IPS DF 19.7 (cell line): ENCODE measurements around the gene IGLON5.

ENCODE experiments used
- DNase-seq: peaks from one replicate; pipeline ENCODE4 v3.0.0-alpha.2; 2013; ENCODE audit warnings: low read depth, low spot score

Gene IGLON5

DNA sequence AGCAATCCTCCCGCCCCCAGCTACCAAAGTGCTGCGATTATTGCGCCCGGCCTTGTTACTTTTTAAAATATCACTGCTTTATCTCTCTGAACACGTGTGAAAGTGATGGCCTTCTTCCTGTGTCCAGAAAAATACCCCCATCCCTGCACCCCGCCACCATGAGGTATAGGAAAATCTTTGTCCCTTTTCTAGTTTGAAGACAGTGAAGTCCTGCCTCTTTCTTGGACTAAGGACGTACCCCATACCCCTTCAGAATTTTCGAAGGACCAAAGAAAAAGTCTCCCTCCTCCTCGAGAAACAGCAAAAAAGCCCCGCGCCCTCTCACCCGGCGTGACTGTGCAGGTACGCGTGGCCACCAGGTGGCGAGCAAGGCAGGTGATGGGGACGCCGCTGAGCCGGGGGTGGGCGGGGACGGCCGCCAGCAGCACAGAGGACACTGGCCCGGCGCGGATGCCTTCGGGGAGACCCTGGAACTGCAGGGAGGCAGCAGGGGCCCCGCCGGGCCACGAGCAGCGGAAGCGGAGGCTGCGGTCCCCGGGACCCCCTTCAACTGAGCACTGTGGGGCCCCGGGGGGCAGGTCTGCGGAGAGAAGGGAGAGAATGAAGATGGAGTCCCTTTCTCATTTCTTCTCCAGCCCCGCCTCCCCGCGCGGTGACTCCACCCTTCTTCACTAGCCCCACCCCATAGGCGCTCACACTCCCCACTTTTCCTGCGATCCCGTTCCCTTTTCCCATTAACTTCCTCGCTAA lies 27.3 kb downstream of the IGLON5 start:
- DNase-seq: no peak

DNA sequence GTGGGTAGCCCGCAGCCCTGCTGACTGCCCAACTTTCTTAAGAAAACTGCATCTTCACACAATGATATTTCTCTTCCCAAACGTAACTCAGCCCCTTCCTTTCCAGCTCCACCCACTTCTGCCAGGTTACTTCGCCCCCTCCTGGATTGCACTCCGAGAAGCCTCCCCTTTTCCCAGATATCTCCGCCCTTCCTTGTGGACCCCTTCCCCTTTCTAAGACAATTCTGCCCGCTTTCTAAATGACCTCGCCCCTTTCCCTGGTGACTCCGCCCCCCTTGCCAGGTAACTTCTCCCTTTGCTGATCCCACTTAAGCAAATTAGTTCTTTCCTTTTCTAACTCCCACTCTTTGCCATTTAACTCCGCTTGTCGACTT lies 27.9 kb downstream of the IGLON5 start:
- no peak for DNase-seq

DNA sequence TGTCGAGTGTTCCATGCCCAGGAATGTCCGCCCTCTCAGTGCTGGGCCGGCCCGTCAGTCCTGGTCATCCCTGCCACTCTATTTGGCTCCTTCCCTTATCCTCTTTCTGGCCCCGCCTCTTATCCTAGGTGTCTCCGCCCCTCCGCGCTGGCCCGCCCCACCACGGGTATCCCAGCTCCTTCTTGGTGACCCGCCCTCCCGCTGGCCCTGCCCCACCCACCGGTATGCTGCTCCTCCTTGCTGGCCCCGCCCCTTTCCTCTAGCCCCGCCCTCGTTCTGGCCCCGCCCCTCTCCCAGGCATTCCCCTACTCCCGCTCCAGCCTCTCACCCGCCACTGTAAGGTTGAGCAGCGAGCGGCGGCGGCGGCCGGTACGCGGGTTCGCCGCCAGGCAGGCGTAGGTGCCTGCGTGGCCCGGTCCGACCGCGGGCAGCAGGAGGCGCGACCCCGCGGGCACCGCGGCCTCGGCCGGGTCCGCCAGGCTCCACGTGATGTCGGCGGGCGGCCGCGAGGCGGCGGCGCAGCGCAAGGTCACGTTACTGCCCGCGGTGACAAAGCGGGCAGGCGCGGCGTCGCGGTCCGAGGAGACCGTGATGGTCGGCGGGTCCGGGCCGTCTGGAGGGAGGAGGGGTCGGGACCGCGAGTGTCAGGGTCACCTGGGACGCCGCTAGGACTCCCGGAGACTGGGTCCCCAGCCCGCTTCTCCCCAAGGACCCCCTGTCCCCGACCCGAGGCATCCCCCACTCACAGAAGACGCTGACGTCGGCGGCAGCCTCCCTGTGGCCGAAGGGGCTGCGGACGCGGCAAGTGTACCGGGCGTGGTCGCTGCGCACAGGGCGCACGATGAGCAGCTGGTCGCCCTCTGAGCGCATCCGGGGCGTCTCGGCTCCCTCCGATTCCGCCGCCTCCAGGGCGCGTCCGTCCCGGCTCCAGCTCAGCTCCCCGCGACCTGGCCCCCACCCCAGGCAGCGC lies 28.5 kb downstream of the IGLON5 start:
- no peak for DNase-seq

DNA sequence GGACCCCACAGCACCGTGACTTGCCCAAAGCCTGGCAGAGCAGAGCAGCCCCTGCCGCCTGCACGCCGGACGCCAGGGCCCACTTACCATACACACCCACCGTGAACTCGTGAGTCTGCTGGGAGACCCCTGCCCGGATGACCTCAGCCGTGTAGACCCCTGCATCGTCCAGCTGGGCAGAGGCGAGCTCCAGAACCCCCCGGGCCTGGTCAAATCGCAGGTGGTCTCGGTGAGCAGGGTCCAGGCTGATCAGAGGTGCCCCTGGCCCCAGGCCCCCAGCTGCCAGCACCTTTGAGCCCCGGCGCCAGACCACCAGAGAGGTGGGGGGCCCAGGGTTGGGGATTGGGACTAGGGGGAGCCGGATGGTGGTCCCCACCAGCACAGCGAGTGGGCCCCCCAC lies 29.6 kb downstream of the IGLON5 start:
- no peak for DNase-seq

DNA sequence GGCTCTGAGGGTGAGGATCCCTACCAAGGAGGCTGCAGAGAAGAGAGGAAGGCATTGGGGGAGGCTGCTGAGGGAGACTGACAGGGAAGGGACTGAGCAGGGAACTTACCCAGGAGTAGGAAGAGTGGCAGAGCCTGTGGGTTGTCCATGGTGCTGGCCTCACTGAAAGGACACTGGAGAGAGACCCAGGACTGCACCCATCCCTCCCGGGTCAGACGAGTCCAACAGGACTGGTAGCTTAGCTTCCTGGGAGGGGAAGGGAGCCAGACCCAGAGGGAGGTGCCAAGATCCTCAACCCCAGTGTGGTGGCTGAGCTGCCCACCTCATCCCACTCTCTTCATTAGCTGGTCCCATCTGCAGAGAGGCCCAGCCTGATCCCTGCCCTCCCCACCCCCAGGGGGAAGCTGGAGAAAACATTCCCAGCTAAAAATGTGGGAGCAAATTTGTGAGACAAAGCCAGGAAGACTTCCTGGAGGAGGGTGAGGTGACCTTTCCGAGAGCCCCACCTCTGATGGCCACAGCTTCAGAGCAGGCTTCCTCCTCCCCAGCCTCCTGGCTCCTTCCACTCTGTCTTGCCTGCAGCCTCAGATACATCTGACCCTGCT lies 30.6 kb downstream of the IGLON5 start, which contains the start of gene VSIG10L:
TSS of gene VSIG10L (minus strand) at position 164 of the 605 bp plus-strand sequence. CDS start at position 149, 15 bp downstream.
- no peak for DNase-seq

DNA sequence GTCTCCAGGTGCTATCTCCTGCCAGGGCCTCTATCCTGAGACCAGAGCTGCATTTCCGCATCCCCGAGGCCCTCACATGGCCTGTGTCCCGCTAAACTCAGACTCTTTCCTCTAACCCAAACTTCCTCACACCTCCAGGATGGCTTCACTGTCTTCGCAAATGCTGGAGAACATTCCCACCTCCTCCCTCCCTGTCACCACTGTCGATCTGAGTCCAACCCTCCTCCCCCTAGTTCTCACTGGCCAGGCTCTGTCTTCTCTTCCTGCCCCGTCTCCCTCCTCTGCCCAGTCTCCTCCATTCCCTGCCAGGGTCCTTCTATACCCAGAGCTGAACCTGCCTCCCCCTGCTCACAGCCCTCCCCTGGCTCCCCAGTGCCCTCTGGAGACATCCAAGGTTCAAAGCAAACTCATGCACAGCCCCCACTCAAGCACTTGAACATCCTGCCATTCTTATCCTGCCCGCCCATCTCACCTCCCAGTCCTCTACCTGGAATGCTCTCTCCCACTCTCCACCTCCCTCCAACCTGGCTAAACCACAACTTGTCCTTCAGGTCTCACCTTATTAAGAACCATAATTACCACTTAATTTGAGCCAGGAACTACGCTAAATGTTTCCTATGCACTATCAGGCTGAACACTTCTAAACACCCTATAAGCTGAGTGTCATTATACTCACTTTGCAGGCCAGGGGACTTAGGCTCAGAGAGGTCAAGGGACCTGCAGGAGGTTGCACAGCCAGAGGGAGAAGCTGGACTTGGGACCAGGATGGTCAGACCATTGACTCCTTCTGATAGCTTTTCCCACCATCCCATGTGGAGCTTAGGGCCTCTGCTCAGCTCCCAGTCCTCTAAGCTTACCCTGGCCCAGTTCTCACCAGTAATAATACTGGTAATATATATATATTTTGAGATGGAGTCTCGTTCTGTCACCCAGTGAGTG lies 31.5 kb downstream of the IGLON5 start:
- no peak for DNase-seq

DNA sequence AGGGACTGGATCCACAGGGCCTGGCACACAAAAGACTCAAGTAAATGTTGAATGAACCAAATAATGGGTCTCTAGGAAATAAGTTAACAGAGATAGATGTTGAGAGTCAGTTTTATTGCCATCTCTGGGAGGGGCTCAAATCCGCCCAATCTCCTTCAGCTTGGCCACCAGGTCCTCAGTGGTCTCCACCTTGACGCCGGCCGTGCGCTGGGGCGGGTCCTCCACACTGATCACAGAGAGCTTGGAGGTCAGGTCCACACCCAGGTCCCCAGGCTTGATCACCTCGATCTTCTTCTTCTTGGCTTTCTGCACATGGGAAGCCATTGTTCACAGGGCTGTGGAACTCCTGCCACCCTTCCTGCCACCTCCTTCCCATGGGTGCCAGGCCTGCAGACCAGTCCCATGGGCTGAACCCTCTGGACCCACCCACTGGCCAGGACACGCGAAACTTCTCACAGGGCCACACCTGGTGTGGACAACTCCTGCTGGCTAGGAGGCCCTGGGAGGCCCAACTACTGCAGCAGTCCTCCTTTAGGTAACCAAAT lies 33.7 kb downstream of the IGLON5 start:
- no peak for DNase-seq

DNA sequence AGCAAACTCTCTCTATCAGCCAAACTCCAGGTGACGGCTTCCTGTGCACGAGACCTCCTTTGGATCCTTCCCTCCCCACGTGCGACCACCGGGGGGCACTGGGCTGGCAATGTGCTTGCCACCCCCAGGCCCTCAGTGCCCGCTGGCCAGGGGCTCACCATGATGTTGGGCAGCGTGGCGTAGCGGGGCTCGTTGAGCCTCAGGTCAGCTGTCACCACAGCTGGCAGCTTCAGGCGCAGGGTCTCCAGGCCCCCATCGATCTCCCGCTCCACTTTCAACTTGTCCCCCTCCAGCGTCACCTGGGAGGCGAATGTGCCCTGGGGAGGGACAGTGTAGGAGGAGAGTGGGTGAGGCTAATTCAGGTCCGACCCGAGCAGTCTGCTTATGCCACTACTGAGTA lies 35.3 kb downstream of the IGLON5 start:
- no peak for DNase-seq

DNA sequence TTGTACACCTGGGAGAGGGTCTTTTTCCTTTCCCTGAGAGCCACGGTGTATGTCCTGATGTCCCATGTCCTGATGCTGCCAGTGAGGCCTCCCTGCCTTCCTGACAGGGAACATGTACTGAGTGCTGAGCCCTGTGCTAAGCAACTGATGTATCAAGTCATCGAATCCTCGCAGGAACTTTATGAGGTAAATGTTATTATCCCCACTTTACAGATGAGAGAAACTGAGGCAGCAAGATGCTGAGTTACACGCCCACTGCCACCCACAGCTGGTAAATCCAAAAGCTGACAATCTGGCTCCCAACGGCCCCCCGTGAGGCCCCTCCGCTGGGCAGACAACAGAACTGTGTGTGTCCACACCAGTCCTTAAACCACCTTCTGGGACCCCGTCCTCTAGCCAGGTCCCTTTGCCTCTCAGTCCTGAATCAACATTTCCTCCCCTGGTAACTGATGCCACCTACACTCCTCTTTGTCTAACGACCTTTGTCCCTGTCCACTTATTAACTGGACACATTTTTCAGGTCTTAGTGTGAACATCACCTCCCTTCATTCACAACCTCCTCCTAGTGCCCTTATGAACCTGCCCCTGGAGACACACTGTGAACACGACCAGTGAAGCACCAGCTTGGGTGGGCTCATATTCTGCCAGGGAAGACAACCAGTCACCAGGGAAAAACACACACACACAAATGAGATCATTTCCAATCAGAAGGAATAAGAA lies 35.9 kb downstream of the IGLON5 start:
- no peak for DNase-seq

DNA sequence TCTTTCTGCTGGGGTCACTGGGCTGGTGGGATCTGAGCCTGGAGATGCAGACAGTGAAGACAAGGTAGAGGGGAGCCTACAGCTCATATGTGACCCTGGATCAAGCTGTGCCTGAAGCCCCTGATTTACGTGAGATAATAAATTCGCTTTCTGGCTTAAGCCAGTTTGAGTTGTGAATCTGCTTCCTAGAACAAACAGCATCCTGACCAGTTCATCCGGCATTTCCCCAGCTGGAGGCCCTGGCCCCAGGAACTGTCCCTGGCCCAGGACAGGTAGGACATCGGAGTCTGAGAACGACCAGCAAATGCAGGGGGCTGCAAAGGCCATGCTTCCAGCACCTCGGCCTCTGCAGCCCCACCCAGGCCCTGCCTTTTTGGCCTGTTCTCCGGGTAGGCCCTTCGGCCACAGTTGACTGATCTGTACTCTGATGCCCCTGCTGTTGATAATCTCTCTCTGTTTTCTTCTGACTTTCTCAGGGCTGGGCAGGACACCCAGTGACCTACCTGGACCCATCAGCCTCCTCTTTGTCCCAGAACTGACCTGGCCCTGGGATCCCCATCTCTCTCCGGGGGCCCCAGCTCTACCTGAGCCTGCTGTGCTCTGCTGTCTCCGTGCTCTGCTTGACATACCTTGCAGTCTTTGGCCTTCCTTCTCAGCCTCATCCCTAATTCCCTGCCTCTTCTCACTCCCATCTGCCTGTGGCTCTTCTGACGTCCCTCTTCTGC lies 40.0 kb downstream of the IGLON5 start:
- DNase-seq: no peak

DNA sequence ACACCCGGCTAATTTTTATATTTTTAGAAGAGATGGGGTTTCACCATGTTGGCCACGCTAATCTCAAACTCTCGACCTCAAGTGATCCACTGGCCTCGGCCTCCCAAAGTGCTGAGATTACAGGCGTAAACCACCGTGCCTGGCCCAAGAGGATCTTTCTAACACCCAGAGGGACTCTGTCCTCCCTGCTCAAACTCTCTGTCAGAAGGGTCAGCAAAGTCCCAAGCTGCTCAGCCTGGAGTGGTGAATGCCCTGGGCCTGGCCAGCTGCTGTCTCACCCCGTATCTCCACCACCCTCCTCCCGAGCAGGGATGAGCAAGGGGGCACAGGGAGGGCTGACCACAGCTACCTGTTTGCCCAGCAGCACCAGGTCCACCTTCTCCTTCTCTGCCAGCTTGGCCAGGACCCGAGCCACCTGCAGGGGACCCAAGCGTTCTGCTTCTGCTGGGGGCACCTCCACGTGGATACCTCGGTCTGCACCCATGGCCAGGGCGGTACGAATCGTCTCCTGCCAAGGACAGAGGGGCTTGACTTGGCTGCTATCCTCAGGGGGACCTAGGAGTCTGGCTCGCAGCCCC lies 41.4 kb downstream of the IGLON5 start:
- DNase-seq: no peak

DNA sequence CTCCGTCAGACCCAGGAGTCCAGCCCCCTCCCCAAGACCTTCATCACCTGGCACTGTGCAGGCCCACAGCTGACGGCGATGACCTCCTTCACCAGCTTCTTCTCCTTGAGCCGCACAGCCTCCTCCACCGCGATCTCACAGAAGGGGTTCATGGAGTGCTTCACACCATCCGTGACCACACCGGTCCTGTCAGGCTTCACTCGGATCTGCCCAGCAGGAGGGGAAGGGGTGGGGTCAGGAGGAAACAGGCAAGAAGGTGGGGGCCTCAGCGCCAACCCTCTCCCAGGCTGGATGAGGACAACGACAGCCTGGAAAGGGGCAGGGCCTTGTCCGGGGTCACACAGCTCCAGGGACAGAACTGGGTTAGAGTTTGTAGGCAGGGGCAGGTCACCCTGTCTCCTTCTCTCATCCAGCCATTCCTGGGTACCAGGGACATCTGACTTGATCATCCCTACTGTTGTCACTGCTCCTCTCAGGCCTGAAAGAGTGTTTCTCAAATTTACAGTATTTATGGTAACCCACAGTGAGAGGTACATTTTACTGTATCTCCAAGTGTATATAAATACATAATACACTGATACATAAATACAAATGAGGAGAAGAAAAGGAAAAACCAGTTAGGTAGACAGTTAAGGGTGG lies 42.8 kb downstream of the IGLON5 start:
- DNase-seq: no peak

DNA sequence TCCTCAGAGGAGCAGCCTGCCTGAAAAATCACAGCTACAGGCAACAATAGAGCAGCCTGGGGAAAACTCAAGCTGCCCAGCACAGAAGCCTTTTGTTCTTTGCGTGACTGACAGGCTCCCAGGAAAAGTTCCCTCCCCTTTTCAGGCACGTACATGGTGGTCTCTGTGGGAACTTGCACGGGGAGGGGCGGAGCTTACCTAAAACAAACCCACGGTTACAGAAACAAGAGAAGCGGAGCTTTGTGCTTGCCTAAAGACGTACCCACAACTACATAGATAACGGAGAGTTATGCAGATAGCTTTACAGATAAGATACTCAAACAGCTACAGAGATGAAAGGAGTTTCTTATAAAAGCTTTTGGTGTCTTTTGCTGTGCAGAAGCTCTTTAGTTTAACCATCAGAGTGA lies 43.3 kb downstream of the IGLON5 start:
- DNase-seq: no peak

DNA sequence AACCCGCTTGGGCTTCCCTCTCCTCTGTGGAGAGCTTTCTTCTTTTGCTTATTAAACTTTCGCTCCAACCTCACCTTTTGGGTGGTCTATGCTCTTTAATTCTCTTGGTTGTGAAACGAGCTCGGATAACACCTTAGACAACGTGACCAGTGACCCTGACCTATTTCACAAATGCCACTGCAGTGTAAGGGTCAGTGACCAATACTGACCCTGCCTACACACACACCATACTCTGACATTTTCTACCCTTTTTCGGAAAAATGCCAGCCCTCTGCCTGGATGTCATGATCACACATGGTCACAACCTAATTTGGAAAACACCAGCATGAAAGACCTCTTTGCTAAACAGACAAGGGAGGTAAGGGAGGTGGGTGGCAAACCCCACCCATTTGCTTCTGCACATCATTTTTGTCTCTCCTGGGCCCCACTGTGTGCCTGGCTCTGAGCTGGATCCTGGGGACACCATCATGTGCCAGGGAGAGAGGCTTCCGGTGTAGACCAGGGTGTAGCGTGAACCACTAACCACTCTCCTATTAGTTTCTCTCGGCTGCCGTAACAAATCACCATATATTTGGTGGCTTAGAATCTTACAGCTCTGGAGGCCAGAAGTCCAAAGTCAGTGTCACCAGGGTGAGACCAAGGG lies 44.8 kb downstream of the IGLON5 start:
- no peak for DNase-seq

DNA sequence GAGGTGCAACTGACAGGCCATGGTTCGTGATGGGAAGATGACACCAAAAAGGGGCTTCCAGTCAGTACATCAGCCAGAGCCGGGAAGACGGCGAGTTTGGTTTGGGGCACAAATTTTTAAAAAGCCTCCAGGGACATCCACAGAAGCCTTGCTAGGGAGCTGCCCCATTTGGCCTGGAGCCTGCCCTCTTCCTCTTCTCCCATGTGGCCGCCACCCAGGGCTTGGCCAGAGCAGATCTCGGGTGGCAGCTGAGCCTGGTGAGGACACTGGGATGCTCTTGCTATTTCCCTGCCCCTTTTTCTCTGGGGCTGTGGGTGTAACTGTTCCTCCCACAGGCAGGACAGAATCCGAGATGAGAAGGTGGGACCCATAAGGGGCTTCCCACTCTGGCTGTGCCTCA lies 46.5 kb downstream of the IGLON5 start:
- no peak for DNase-seq

DNA sequence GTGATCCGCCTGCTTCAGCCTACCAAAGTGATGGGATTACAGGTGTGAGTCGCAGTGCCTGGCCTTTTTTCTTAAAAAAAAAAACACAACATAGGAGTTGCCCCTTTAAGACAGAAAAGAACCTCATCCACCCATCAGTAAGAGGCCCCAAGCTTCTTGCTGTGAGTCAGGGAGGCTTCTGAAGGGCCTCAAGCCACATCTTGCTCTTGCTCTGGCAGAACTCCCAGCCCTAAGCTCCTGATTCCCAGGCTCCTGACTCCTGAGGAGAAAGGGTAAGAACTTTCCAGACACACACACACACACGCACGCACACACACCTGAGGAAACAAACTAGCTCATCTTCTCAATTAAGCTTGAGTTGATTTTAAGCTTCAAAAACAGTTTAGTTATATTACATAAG lies 47.9 kb downstream of the IGLON5 start:
- no peak for DNase-seq

DNA sequence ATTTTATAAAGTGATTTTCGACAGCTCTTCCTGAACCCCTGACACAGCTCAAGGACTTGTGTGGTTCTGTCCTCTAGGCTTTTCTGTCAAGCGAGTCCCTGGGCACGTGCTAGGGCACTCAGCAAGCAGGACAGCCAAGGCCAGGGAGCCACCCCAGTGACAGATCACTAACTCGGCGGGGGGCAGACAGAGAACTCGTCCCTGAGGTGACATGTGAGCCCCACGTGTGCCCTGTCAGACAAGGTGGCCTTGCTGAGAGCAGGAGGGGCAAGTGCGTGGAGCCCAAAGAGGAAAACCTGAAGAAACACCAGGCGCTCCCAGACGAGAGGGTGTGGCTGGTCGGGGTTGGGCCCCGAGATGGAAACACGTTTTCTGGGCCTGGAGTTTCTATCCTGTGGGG lies 49.8 kb downstream of the IGLON5 start:
- no peak for DNase-seq
